Motor neuron (in vitro differentiated cells): ENCODE data around the gene PGAP1. TPM values are rescaled to one million over a fixed set of nuclear protein-coding genes. Genes with fewer than 3 reads are reported as not detected.
A peak's percentile ranks its signal among the peaks of the same experiment; 100 is the strongest.

Experiments used
- ATAC-seq, 8 experiments: fragments of 200-7000 bp; cut with Tn5 transposase; replicated peaks in 6 of 8; 2 replicates each; pipeline ENCODE4 v1.8.0; 2021; ENCODE audit warnings: mild to moderate bottlenecking in 8 of 8, moderate library complexity in 8 of 8
- H3K27ac ChIP-seq, 2 donors: fragments of 250-450 bp; sonication (Bioruptor Pico); 2 replicates each; pipeline ENCODE4 v1.9.0; 2021; ENCODE audit warnings: antibody characterized with exemption in 2 of 2, mild to moderate bottlenecking in 2 of 2, moderate library complexity in 1 of 2
- H3K4me1 ChIP-seq, 2 donors: fragments of 250-450 bp; sonication (Bioruptor Pico); replicated peaks in 1 of 2; 2 replicates each; pipeline ENCODE4 v1.6.1; 2021; ENCODE audit warnings: antibody characterized with exemption in 2 of 2, mild to moderate bottlenecking in 2 of 2, moderate library complexity in 1 of 2
- H3K4me3 ChIP-seq, 5 donors: fragments of 250-450 bp; sonication (Bioruptor Pico); 2 replicates each; pipeline ENCODE4 v1.9.0; 2021; ENCODE audit warnings: antibody characterized with exemption in 5 of 5, mild to moderate bottlenecking in 5 of 5, moderate library complexity in 4 of 5
- WGBS, 10 experiments: fragments of 450-650 bp; shearing (Covaris generic); methylation state at CpG; one replicate each; pipeline ENCODE4 v1.0.0; 2022; 5-methylcytosine and 5-hydroxymethylcytosine counted together
- in situ Hi-C, 9 experiments: fragments of 400-800 bp; cut with MboI; loops; one replicate each; pipeline ENCODE4 v1.15.0; 2021; ENCODE audit warnings: low sequenced_read_pairs in 9 of 9, low pct_unique_long_range_greater_than_20kb in 2 of 9; ENCODE audit not compliant: unreplicated experiment in 9 of 9
- total RNA-seq, 8 experiments: library from RNA; unstranded; fragments of 300-600 nt; gene quantifications; 2 replicates each; pipeline versions ENCODE4 v1.2.3 to v1.2.4, GENCODE V29; 2022

PGAP1 gene, protein sequence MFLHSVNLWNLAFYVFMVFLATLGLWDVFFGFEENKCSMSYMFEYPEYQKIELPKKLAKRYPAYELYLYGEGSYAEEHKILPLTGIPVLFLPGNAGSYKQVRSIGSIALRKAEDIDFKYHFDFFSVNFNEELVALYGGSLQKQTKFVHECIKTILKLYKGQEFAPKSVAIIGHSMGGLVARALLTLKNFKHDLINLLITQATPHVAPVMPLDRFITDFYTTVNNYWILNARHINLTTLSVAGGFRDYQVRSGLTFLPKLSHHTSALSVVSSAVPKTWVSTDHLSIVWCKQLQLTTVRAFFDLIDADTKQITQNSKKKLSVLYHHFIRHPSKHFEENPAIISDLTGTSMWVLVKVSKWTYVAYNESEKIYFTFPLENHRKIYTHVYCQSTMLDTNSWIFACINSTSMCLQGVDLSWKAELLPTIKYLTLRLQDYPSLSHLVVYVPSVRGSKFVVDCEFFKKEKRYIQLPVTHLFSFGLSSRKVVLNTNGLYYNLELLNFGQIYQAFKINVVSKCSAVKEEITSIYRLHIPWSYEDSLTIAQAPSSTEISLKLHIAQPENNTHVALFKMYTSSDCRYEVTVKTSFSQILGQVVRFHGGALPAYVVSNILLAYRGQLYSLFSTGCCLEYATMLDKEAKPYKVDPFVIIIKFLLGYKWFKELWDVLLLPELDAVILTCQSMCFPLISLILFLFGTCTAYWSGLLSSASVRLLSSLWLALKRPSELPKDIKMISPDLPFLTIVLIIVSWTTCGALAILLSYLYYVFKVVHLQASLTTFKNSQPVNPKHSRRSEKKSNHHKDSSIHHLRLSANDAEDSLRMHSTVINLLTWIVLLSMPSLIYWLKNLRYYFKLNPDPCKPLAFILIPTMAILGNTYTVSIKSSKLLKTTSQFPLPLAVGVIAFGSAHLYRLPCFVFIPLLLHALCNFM
- total RNA-seq, result 100 to 1,000 TPM in 1 of 8 experiments, 10 to 100 TPM in 6, 1 to 10 TPM in 1; 7.6 to 104 (median 41.6) TPM

DNA sequence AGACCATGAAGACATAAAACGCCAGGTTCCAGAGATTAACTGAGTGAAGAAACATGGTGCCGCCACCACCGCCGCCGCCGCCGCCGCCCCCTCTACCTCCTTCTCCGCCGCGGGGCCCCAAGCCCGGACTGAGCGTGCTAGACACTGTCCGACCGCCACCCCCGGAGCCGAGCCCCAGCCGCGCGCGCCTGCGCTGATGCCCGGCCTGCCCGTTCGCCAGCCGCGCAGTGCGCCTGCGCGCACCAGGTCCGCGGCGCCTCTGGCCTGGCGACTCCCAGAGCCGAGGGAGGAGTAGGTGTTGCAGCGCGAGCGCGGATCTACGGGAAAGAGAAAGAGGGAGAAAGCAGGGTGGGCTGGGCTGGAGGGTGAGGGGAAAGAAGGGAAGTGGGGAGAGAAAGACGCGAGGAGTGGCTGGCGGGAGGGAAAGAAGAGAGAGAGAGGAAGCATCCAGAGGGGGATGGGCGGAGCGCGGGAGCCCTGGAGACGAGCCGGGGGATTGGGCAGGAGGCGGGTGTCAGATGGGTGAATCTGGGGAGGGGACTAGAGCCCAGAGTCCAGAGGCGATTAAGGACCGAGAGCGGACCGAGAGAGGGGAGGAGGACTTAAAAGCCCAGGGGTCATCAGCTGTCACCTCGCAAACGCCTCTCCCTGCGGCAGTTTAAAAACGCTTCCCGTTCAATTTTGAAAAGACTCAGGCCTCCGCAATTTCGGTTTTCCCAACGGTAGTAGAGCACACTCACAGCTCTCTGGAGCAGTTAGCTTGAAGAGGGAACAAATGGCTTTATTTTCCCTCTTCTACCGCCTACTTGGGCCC lies at the start of gene PGAP1:
Gene PGAP1, minus strand, starts transcription at position 146 of the 814 bp plus-strand sequence. Its CDS starts 91 bp downstream, at position 55.
- peaks cover 4 to 15% of the 10 kb centered on the region in 2 donors for H3K4me1 ChIP-seq
- H3K4me3 ChIP-seq, result peak within 1 kb of the TSS; percentile 62 to 70 (median 64)
- H3K27ac ChIP-seq, result peak within 1 kb of the TSS; percentile 59 to 74
- in situ Hi-C loops, result no loop called here
- ATAC-seq, result peak; percentile 84 to 91 (median 90)
- WGBS, 10 experiments, result 0 to 5% (median 0%) methylated on average over 3 to 8 of the region's 62 CpGs; no CpG with 5 or more reads in 4 of the 10 experiments

DNA sequence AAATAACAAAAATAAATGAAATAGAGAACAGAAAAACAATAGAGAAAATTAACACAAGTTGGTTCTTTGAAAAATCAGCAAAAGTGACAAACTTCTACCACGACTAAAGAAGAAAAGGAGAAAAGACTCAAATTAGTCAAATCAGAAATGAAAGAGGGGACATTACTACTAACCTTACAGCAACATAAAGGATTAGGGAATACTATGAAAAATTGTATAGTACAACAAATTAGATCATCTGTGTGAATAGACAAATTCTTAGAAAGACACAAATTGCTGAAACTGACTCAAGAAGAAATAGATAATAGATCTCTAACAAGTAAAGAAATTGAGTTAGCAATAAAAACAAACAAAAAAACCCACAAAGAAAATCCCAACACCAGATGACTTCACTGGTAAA lies 48.5 kb upstream of the PGAP1 start:
- in situ Hi-C loops, result no loop called here
- WGBS, 10 experiments, result 56 to 100% (median 83%) methylated on average over 1 of the region's 1 CpG; no CpG with 5 or more reads in 2 of the 10 experiments
- H3K27ac ChIP-seq, result no peak overlapping the region
- ATAC-seq, result no peak
- no peak overlapping the region for H3K4me3 ChIP-seq
- peaks cover 0 to under 1% of the 10 kb centered on the region in 2 donors for H3K4me1 ChIP-seq

DNA sequence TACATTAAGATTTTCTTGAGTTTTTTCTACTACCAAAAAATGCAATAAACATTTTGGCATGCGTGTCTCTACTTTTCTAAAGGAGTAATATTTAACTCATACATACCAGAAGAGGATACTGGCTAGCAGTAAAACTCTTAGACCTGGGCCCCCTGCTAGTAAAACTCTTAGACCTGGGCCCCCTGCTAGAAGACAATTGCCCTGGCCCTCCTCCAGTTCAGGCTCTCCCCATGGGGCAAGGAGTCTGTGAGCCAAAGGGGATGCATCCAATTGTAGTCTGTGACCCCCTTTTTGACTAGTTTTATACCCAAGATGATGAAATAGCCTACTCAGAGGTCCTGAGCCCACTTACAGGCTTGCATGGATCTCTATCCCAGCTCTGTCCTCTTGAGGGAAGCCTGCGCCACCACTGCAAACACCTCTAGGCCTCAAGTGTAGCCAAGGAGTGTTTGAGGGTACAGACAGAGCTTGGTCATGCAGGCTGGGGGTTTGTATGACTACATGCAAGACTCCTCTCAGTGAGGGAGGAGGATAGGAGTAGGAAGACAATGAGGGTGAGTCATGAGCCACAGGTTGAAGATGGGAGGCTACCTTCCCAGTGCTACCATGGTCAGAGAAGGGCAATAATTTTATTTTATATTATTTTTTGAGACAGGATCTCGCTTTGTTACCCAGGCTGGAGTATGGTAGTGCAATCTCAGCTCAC lies 45.2 kb upstream of the PGAP1 start:
- Histone ChIP-seq H3K27ac (no peak overlapping the region), H3K4me1 (peaks cover 0 to 3% of the 10 kb centered on the region in 2 donors), H3K4me3 (no peak overlapping the region)
- 0 to 100% (median 78%) methylated on average over 1 to 3 of the region's 3 CpGs; no CpG with 5 or more reads in 3 of the 10 experiments for WGBS, 10 experiments
- in situ Hi-C loops, result no loop called here
- ATAC-seq, result peak in 2 of 8 experiments; percentile 18 to 33

GRCh38 chr2:196970099-196970498 lies 43.6 kb upstream of the PGAP1 start:
- 50 to 93% (median 71%) methylated on average over 1 to 4 of the region's 4 CpGs; no CpG with 5 or more reads in 1 of the 10 experiments for WGBS, 10 experiments
- H3K27ac ChIP-seq, result no peak overlapping the region
- no peak for ATAC-seq
- H3K4me1 ChIP-seq, result peaks cover 0 to 11% of the 10 kb centered on the region in 2 donors
- in situ Hi-C loops, result no loop called here
- H3K4me3 ChIP-seq, result no peak overlapping the region

GRCh38 chr2:196968516-196968915 lies 42.0 kb upstream of the PGAP1 start:
- Histone ChIP-seq H3K4me1 (peaks cover 0 to 11% of the 10 kb centered on the region in 2 donors), H3K4me3 (no peak overlapping the region), H3K27ac (no peak overlapping the region)
- no peak for ATAC-seq
- in situ Hi-C loops, result no loop called here
- 70 to 100% (median 100%) methylated on average over 1 of the region's 1 CpG; no CpG with 5 or more reads in 3 of the 10 experiments for WGBS, 10 experiments

DNA sequence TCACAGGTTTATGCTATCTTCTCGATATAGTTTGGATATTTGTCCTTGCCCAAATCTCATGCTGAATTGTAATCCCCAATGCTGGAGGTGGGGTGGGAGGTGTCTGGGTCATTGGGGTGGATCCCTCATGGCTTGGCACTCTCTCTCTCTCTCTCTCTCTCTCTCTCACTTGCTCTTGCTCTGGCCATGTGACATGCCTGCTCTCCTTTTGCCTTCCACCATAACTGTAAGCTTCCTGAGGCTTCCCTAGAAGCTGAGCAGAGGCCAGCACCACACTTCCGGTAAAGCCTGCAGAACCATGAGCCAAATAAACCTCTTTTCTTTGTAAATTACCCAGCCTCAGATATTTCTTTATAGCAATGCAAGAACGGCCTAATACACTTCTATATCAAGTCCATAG lies 41.3 kb upstream of the PGAP1 start:
- Histone ChIP-seq H3K27ac (no peak overlapping the region), H3K4me1 (peaks cover 0 to 11% of the 10 kb centered on the region in 2 donors), H3K4me3 (no peak overlapping the region)
- in situ Hi-C loops, result no loop called here
- no peak for ATAC-seq
- WGBS, 10 experiments, result 0 to 100% (median 83%) methylated on average over 1 to 3 of the region's 3 CpGs; no CpG with 5 or more reads in 1 of the 10 experiments

DNA sequence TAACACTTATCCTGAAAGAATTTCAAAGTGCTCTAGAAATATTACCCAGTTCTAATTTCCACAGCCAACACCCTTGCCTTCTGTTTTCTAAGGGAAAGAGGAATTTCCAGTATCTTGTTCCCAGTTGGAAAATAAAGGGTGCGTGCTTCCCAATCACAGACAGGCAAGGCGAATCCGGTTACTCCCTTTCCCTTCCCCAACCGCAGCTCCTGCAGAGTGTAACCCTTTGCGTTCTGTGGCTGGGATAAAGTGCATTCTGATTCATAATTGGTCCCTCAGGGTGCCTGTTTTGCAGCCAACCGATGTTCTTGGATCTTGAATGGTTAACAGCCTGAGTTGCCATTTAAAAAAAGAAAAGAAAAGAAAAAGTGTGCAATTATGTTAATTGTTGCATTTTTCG lies 40.6 kb upstream of the PGAP1 start:
- WGBS, 10 experiments, result 0 to 69% (median 20%) methylated on average over 1 to 7 of the region's 7 CpGs

GRCh38 chr2:196966061-196966460 lies 39.6 kb upstream of the PGAP1 start:
- H3K27ac ChIP-seq, result no peak overlapping the region
- H3K4me3 ChIP-seq, result no peak overlapping the region
- WGBS, 10 experiments, result 62 to 89% (median 79%) methylated on average over 3 of the region's 3 CpGs; no CpG with 5 or more reads in 3 of the 10 experiments
- no peak for ATAC-seq
- peaks cover 0 to 11% of the 10 kb centered on the region in 2 donors for H3K4me1 ChIP-seq
- in situ Hi-C loops, result no loop called here

More for the DNA sequence above, 40.6 kb upstream of the PGAP1 start:
- Histone ChIP-seq H3K4me3 (no peak overlapping the region), H3K4me1 (peaks cover 0 to 11% of the 10 kb centered on the region in 2 donors), H3K27ac (no peak overlapping the region)
- in situ Hi-C loops, result no loop called here
- peak in 3 of 8 experiments; percentile 88 to 95 (median 90) for ATAC-seq

DNA sequence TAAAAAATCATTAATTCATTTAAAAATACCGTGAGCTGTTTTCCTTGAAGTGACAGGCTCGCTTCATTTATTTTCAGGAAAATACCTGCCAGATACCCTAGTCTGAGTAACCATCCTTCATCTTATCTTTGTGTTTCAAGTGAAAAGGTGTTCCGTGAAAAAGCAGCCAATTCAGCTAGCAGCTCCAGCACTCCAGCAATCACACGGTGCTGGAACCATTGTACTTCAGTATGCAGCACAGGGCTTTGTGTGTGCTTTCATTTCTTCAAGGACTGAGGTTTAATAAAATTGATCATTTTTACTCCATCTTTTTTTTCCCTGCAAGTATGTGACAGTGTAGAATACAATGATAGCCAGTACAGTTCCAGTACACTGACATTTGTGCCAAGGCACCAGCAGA lies 39.1 kb upstream of the PGAP1 start:
- WGBS, 10 experiments, result 37 to 100% (median 84%) methylated on average over 2 to 4 of the region's 4 CpGs; no CpG with 5 or more reads in 1 of the 10 experiments
- Histone ChIP-seq H3K4me1 (peaks cover 0 to 11% of the 10 kb centered on the region in 2 donors), H3K4me3 (no peak overlapping the region), H3K27ac (no peak overlapping the region)
- in situ Hi-C loops, result no loop called here
- no peak for ATAC-seq

GRCh38 chr2:196963961-196964360 lies 37.5 kb upstream of the PGAP1 start:
- Histone ChIP-seq H3K27ac (no peak overlapping the region), H3K4me1 (peaks cover 0 to 11% of the 10 kb centered on the region in 2 donors), H3K4me3 (no peak overlapping the region)
- no peak for ATAC-seq
- in situ Hi-C loops, result no loop called here
- 63 to 100% (median 90%) methylated on average over 1 of the region's 1 CpG; no CpG with 5 or more reads in 6 of the 10 experiments for WGBS, 10 experiments

DNA sequence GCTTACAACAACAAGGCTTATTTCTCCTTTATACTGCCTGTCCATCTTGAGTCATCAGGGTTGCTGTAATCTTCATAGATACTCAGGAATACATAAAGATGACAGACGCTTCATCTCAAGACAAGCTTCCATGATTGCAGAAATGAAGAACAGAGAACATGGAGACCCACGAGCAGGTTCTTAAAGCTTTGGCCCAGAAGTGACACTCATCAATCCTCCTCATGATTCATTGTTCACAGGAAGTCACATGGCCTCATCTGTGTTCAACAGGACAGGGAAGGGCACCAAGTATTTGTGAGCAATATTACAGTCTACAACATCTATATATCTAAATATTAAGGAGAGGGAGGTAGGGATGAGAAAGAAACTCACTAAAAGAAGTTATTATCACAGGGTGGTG lies 36.5 kb upstream of the PGAP1 start:
- Histone ChIP-seq H3K27ac (no peak overlapping the region), H3K4me3 (no peak overlapping the region), H3K4me1 (peaks cover 0 to 11% of the 10 kb centered on the region in 2 donors)
- in situ Hi-C loops, result no loop called here
- peak in 1 of 8 experiments; percentile 5 for ATAC-seq
- 21 to 100% (median 73%) methylated on average over 1 to 2 of the region's 2 CpGs; no CpG with 5 or more reads in 1 of the 10 experiments for WGBS, 10 experiments

- in situ Hi-C loops, result no loop called here
- ATAC-seq, result no peak
Observed at GRCh38 chr2:196962325-196962724, 35.8 kb upstream of the PGAP1 start.

More at GRCh38 chr2:196962325-196962724, 35.8 kb upstream of the PGAP1 start:
- peaks cover 0 to 11% of the 10 kb centered on the region in 2 donors for H3K4me1 ChIP-seq
- no peak overlapping the region for H3K4me3 ChIP-seq
- H3K27ac ChIP-seq, result no peak overlapping the region
- 92 to 100% (median 98%) methylated on average over 1 to 2 of the region's 2 CpGs for WGBS, 10 experiments
